ENCODE results near the gene NRM. TPM values are rescaled to one million over a fixed set of nuclear protein-coding genes. Genes with fewer than 3 reads are reported as not detected.
"Not testable (repeated sequence)": the region's sequence is repeated elsewhere in the genome, so short reads cannot be mapped to it uniquely, and the experiment has no call there.

Gene NRM, protein sequence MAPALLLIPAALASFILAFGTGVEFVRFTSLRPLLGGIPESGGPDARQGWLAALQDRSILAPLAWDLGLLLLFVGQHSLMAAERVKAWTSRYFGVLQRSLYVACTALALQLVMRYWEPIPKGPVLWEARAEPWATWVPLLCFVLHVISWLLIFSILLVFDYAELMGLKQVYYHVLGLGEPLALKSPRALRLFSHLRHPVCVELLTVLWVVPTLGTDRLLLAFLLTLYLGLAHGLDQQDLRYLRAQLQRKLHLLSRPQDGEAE
- 36.3 and 38.2 TPM in 2 replicates for total RNA-seq (2014; rRNA removed; shearing (Covaris generic))

DNA sequence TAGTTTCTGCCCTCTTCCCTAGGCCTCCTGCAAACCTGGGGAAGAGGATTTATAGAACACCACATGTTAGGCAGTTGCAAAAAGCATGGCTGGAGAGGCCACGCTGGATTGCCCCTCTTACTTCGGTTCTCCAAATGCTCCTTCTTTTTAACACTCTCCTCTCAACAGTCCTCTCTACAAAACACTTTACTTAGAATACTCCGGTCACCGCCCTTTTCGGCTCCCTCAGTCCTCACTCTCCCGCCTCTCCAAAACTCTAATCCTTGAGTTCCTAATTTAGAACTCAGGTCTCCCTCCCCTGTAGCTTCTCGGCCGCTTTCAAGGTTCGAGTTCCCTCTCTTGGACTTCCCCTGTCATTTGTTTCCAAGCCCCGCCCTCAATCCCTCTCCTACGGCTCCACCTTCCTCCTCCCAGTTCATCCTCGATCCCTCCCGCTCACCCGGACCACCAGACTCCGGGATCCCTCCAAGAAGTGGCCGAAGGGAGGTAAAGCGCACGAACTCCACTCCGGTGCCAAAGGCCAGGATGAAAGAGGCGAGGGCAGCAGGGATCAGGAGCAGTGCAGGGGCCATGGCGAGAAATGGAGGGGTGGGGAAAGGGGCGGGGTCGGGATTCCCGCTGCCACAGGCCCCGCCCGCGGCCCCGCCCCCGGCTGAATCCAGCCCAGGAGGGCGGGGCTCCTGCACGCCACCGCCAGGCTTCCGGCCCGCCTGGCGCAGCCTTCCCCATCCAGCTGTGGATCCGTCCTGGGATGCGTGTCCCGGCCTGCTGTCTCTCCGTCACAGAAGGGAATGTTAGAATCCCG lies at the start of gene NRM:
TSS of gene NRM (minus strand) at position 582 of the 805 bp plus-strand sequence. CDS start at position 572, 10 bp downstream.
- DNase-seq (ENCODE audit: low read depth): peak; percentile 96

DNA sequence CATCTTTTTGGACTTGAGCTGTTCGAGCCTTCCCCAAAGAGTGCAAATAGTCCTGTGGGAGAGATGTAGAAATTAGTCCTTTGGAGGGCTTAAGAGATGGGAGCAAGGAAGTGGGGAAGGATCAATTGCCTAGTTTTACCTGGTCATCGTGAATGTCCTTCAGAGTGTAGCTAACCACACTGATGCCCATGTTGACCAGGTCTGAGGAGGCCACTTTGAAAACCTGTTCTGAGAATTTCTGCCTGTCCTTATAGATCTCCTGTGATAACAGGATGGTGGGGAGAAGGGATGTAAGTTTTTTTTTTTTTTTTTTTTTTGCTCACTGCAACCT lies 49.7 kb upstream of the NRM start:
- peak; percentile 27 for DNase-seq (ENCODE audit: low read depth)

DNA sequence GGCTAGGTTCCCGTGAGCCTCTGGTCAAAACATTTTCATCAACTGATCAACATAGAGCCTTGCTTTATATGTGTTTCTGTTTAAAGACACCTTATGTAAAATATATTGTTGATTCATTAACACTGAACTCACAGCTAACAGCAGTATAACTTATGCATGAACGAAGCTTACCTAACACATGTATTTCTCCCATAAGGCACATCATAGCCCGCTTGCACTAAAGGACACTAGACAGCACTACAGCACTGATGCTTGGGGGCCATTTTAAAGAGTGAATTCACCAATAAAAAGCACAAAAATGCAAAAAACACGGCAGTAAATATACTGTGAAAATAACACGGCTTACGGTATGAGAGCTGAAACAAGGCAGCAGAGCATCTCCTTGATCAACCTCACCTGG lies 47.7 kb upstream of the NRM start:
- no peak for DNase-seq (ENCODE audit: low read depth)

DNA sequence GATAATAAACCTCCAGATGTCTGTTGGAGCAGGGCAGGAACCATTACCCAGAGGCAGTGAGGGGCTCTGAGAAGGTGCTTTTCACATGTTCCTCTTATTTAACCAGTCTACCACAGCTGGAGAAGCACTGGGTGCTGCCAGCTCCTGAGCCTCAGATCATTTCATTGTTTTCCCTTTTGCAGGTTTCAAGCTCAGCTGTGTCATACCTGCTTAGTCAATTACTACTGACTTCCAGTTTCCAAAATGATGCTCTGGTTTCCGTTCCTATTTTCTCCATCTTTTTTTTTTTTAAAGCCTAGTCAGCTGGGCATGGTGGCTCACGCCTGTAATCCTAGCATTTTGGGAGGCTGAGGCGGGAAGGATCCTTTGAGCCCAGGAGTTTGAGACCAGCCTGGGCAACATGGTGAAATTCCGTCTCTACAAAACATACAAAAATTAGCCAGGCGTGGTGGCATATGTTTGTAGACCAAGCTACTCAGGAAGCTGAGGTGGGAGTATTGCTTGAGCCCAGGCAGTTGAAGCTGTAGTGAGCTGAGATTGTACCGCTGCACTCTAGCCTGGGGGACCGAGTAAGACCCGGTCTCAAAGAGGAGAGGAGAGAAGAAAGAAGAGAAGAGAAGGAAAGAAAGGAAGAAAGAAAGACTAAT lies 45.0 kb upstream of the NRM start:
- DNase-seq (ENCODE audit: low read depth): no peak

DNA sequence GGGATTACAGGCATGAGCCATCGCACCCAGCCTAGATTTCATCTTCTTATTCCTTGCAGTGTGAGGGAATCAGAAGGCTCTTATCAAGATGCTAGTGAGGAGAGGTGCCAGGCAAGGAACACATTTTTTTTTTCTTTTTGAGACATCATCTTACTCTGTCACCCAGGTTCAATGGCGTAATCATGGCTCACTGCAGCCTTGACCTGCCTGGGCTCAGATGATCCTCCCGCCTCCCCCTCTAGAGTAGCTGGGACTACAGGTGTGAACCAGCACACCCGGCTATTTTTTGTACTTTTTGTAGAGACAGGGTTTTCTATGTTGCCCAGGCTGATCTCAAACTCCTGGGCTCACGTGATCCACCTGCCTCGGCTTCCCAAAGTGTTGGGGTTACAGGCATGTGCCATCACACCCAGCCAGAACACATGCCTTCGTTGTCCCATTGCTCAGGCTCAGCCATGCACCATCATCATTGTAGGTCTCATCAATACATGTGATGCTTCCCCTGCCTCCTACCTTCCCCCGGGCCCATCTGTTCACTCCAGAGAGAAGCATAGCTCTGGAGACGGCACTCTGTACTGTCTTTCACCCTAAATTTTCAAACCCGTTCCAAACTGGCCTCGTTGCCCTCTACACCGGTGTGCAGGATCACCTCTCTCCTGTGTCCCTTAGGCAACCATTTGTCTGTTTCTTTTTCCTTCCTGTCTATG lies 41.6 kb upstream of the NRM start:
- DNase-seq (ENCODE audit: low read depth): no peak

DNA sequence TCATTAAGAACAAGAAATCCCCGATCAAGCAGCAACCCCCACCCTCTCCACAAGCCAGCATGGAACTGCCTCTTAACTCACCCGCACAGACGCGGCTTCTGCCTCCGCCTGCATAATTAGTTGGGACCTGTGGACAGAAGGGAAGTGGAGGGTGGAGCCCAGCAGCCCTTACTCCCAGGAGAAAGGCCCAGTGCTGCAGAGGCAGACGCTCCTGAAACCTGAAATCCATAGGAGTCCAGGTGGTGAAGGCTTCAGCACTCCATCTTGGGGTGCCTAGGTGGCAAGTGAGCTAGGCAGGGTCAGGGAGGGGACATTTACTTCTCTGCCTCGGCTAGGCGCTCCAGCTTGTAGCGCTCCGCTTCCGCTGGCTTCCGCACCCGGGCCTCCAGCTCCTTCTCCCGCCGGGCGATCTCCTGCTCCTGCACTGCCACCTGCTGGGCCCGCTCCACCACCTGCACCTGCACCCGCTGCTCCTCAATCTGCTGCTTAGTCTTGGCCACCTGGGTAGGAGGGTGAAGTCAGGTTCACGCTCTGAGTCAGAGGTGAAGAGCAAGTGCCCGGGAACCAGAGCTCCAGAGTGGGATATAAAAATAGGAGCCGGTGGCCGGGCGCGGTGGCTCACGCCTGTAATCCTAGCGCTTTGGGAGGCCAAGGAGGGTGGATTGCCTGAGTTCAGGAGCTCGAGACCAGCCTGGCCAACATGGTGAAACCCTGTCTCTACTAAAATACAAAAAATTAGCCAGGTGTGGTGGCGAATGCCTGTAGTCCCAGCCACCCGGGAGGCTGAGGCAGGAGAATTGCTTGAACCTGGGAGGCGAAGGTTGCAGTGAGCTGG lies 40.0 kb upstream of the NRM start:
- peak; percentile 49 for DNase-seq (ENCODE audit: low read depth)

DNA sequence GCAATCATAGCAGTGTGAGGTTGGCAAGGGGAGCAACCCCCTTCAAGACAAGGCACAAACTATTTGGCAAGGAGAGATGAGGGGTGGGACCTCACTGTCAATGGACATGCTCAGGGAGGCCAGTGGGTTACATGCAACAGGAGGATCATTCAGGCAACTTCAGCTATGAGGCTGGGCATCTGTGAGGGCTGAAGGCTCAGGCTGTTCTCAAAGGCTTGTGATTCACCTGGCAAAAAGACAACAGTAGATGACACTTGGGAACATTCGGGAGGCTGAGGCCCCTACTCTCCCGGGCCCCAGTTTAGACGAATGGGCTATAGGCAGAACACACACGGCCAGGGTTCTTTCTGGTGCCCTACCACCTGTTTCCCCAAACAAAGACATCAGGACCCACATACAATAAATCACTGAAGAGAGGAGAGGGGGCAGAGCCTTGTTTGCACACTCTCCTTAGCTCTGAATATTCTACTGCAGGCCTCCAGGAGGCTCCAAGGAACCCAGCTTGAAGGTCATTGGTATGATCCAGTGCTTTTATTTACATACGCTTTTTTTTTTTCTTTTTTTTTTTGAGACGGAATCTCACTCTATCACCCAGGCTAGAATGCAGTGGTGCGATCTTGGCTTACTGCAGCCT lies 37.3 kb upstream of the NRM start:
- DNase-seq (ENCODE audit: low read depth): peak; percentile 60

DNA sequence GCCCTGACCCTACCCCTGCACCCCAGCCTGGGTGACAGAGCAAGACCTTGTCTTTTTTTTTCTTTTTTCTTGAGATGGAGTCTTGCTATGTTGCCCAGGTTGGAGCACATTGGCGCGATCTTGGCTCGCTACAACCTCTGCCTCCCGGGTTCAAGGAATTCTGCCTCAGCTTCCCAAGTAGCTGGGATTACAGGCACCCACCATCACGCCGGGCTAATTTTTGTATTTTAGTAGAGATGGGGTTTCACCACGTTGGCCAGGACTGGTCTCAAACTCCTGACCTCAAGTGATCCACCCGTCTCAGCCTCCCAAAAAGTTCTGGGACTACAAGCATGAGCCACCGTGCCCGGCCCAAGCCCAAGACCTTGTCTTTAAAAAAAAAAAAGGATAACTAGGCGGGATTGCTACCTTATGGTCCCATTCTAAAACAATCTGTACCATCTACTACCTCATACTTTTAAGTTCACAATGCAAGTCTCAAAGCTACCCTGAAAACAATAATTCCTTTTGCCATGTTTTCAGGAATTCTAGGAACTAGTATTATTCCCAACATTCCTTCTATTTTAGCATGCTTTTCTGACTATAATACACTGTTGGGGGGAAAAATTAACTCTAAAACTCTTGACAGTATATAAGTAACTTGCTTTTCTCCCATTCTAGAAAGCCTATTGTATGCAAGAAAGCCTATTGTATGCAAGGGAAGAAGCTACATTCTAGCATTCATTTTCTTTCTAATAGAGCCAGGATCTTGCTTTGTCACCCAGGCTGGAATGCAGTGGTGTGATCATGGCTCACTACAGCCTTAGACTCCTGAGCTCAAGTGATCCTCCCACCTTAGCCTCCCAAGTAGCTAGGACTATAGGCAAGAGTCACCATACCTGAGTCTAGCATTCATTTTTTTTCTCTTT lies 36.0 kb upstream of the NRM start:
- DNase-seq (ENCODE audit: low read depth): peak; percentile 56

DNA sequence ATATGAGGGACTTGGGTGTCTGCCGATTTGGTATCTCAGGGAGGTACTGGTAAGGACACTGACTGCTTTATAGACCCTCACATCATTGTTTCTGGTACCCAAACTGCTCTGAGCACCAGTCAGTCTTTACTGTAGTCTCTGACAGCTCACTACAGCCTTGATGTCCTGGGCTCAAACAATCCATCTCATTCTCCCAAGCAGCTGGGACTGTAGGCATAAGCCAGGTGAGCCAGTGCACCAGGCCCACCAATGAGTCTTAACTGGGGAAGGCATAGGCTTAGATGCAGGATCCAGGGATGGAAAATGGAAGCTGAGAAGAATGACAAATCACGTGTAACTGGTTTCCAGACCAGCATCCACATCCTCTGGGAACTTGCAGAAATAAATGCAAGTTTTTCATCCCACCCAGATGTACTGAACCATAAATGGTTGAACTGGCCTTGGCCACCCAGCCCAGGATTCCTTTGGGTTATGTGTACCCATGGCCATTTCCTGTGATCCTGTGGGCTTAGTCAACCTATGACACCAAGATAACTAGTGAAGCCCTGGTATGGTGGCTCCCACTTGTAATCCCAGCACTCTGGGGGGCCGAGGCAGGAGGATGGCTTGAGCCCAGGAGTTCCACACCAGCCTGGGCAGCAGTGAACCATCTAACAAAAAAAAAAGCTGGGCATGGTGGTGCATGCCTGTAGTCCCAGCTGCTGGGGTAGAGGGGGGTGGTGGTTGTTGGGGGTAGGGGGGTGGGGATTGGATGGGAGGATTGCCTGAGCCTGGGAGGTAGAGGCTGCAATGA lies 35.1 kb upstream of the NRM start:
- peak; percentile 93 for DNase-seq (ENCODE audit: low read depth)

DNA sequence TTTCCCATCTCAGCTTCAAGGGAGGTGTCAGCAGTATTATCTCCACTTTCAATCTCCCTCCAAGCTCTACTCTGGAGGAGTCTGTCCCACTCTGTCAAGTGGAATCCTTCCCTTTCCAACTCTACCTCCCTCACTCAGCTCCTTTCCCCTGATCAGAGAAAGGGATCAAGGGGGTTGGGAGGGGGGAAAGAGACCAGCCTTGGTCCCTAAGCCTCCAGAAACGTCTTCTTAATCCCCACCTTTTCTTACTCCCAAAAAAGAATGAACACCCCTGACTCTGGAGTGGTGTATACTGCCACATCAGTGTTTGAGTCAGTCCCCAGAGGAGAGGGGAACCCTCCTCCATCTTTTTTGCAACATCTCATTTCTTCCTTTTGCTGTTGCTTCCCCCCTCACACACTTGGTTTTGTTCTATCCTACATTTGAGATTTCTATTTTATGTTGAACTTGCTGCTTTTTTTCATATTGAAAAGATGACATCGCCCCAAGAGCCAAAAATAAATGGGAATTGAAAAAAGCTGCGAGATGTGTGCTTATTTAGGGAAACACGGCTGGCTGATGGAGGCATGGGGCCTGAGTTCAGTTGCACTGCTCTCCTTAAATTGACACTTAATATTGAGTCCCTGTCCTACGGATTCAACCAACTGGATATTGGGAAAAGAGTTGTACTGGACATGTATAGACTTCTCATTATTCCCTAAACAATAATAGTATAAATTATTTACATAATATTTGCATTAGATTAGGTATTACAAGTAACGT lies 34.3 kb upstream of the NRM start:
- DNase-seq (ENCODE audit: low read depth): peak; percentile 64

DNA sequence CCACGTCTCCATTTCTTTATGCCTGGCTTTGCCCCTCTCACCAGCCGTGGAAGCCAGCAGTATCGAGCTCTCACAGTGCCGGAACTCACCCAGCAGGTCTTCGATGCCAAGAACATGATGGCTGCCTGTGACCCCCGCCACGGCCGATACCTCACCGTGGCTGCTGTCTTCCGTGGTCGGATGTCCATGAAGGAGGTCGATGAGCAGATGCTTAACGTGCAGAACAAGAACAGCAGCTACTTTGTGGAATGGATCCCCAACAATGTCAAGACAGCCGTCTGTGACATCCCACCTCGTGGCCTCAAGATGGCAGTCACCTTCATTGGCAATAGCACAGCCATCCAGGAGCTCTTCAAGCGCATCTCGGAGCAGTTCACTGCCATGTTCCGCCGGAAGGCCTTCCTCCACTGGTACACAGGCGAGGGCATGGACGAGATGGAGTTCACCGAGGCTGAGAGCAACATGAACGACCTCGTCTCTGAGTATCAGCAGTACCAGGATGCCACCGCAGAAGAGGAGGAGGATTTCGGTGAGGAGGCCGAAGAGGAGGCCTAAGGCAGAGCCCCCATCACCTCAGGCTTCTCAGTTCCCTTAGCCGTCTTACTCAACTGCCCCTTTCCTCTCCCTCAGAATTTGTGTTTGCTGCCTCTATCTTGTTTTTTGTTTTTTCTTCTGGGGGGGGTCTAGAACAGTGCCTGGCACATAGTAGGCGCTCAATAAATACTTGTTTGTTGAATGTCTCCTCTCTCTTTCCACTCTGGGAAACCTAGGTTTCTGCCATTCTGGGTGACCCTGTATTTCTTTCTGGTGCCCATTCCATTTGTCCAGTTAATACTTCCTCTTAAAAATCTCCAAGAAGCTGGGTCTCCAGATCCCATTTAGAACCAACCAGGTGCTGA lies 33.3 kb upstream of the NRM start:
- not testable (repeated sequence) for DNase-seq (ENCODE audit: low read depth)

DNA sequence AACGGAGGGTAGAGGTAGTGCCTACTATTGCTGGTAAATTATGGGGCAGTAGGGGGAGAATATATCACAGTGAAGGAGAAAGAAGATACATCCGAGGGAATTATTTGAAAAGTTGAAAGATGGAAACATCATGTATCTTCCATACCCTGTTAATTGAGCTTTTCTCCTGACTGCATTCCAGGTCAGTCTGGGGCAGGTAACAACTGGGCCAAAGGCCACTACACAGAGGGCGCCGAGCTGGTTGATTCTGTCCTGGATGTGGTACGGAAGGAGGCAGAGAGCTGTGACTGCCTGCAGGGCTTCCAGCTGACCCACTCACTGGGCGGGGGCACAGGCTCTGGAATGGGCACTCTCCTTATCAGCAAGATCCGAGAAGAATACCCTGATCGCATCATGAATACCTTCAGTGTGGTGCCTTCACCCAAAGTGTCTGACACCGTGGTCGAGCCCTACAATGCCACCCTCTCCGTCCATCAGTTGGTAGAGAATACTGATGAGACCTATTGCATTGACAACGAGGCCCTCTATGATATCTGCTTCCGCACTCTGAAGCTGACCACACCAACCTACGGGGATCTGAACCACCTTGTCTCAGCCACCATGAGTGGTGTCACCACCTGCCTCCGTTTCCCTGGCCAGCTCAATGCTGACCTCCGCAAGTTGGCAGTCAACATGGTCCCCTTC lies 32.5 kb upstream of the NRM start:
- not testable (repeated sequence) for DNase-seq (ENCODE audit: low read depth)

DNA sequence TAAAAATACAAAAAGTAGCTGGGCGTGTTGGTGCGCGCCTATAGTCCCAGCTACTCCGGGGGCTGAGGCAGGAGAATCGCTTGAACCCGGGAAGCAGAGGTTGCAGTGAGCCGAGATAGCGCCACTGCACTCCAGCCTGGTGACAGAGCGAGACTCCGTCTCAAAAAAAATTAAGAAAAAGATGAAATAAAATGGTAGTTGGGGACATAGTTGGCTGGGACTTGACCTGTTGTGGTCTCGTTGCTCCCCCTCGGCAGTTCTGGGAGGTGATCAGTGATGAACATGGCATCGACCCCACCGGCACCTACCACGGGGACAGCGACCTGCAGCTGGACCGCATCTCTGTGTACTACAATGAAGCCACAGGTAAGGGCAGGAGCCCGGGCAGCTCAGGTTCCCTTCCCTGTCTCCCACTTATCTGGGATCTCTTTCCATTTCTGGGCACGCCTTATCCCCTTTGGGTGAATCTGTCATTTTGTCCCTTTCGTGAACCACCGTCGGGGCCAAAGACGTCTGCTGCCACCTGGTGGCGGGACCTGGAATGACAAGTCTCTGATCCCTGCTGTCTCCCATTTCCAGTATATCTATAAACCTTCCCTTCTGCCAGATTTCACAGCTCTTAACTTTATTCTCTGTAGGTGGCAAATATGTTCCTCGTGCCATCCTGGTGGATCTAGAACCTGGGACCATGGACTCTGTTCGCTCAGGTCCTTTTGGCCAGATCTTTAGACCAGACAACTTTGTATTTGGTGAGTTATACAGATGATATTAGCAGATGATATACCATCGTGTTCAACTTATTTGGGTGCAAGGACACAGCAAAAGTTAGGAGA lies 31.7 kb upstream of the NRM start:
- DNase-seq (ENCODE audit: low read depth): peak; percentile 85

DNA sequence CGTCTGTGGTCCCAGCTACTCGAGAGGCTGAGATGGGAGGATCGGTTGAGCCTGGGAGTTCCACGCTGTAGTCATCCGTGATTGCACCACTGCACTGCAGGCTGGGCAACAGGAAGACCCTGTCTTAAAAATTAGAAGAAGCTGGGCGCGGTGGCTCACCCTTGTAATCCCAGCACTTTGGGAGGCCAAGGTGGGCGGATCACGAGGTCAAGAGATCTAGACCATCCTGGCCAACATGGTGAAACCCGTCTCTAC lies 31.2 kb upstream of the NRM start:
- not testable (repeated sequence) for DNase-seq (ENCODE audit: low read depth)

DNA sequence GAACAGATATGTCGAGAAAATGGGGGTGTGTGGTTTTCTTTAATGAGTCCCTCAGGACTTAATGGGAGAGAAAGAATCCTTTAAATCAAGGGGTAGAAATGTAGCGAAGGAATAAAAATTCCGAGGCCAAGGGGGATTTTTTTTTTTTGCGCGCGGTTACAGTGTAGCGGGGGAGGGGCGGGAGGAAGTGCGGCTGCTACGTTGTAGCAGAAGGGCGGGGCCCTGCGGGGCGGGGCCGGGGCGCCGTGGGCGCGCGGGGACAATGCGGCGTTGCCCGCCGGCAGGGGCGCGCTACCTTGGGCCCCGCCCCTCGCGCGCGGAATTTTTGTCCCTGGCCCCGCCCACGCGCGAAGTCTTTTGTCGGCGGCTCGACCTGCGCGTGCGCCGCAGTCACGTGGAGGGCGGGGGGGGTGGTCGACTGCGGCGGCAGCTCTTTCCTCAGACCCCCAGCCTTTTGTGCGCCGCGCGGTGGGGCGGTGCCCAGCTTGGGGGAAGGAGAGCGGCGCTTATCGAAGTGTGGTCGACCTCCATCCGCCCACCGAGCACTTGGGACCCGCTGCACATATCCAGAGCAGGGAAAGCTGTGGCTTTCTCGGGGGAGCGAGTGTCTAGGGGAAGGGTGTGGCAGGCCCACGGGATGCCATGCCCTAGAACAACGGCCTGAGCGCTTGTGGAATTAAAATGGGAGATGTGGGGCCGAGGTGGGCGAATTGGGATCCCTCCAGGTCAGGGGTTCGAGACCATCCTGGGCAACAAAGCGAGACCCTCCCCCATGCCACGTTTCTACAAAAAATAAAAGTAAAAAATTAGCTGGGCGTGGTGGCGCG lies 30.6 kb upstream of the NRM start:
- peak; percentile 87 for DNase-seq (ENCODE audit: low read depth)

Data from M059J (cell line).